Panc1 (cell line): ENCODE measurements around the gene PCF11. TPM values are rescaled to one million over a fixed set of nuclear protein-coding genes. Genes with fewer than 3 reads are reported as not detected.

Source experiments
- ATAC-seq: fragments of 200-7000 bp; cut with Tn5 transposase; 2 replicates; pipeline ENCODE4 v1.9.1; 2020; ENCODE audit warnings: mild to moderate bottlenecking, moderate library complexity
- BruUV-seq: library from RNA; stranded (reverse); fragments of 400-500 nt; replicated peaks from 2 replicates; lab custom pipeline; 2021; lab: Mats Ljungman, UMichigan
- CTCF ChIA-PET: fragments of 300-600 bp; sonication (Branson Sonifier 250); formaldehyde crosslinking; loops from one replicate; lab custom pipeline; 2022; ENCODE audit warnings: antibody characterized with exemption; lab: Charles Lee
- POLR2A ChIA-PET: fragments of 300-600 bp; sonication (Branson Sonifier 250); formaldehyde crosslinking; loops from one replicate; lab custom pipeline; 2022; ENCODE audit warnings: antibody characterized with exemption; lab: Charles Lee
- DNase-seq: peaks from one replicate; pipeline ENCODE4 v3.0.0-alpha.2; 2010; ENCODE audit warnings: low read depth, low spot score
- H3K27ac ChIP-seq: 2 replicates; pipeline ENCODE4 v1.5.1; 2011; ENCODE audit warnings: mild to moderate bottlenecking, low read length, inconsistent platforms
- H3K27me3 ChIP-seq: fragments of 200-500 bp; sonication (Bioruptor generic); 2 replicates; pipeline ENCODE4 v1.6.0; 2014; ENCODE audit warnings: low read length, inconsistent platforms; ENCODE audit not compliant: control insufficient read depth, insufficient read depth
- H3K36me3 ChIP-seq: fragments of 200-500 bp; sonication (Bioruptor generic); 2 replicates; pipeline ENCODE4 v1.5.1; 2014; ENCODE audit warnings: inconsistent platforms, mild to moderate bottlenecking, low read length, moderate library complexity; ENCODE audit not compliant: control insufficient read depth, insufficient read depth
- H3K4me1 ChIP-seq: 2 replicates; pipeline ENCODE4 v1.5.1; 2011; ENCODE audit warnings: inconsistent platforms, mild to moderate bottlenecking, low read length, moderate library complexity; ENCODE audit not compliant: control insufficient read depth, insufficient read depth
- H3K4me3 ChIP-seq, 2 experiments: 2 replicates each; pipeline ENCODE4 v1.5.1; 2011 to 2012; ENCODE audit warnings: low read depth in 2 of 2, low read length in 2 of 2, mild to moderate bottlenecking in 2 of 2, inconsistent platforms in 1 of 2, moderate library complexity in 1 of 2
- H3K9me3 ChIP-seq: fragments of 200-500 bp; sonication (Bioruptor generic); 2 replicates; pipeline ENCODE4 v1.5.1; 2014; ENCODE audit warnings: low read depth, mild to moderate bottlenecking, inconsistent platforms, low read length, moderate library complexity; ENCODE audit not compliant: control insufficient read depth, insufficient read depth
- CTCF ChIP-seq: fragments of 450-650 bp; IDR thresholded peaks from 2 replicates; pipeline ENCODE4 v1.5.1; 2017; ENCODE audit warnings: mild to moderate bottlenecking
- POLR2AphosphoS5 ChIP-seq: IDR thresholded peaks from 2 replicates; pipeline ENCODE4 v1.6.1; 2012; ENCODE audit warnings: mild to moderate bottlenecking, low read depth, low read length, moderate library complexity
- REST ChIP-seq, 2 experiments: IDR thresholded peaks; 2 replicates each; pipeline ENCODE4 v1.6.1; 2011 to 2012; ENCODE audit warnings: low read depth in 2 of 2, control low read depth in 1 of 2, low read length in 1 of 2, mild to moderate bottlenecking in 1 of 2, moderate library complexity in 1 of 2; ENCODE audit not compliant: insufficient read depth in 1 of 2
- SIN3A ChIP-seq: IDR thresholded peaks from 2 replicates; pipeline ENCODE4 v1.6.1; 2012; ENCODE audit warnings: low read depth, mild to moderate bottlenecking, low read length, moderate library complexity, borderline replicate concordance; ENCODE audit not compliant: insufficient read depth
- TCF7L2 ChIP-seq: IDR thresholded peaks from 2 replicates; pipeline ENCODE4 v1.6.1; 2011; ENCODE audit warnings: mild to moderate bottlenecking, low read depth, low read length, inconsistent platforms
- in situ Hi-C: cut with HindIII; loops from 2 replicates; pipeline ENCODE4 v1.10.0; 2016; ENCODE audit warnings: low sequenced_read_pairs, low pct_unique_long_range_greater_than_20kb
- intact Hi-C: fragments of 100-400 bp; cut with micrococcal nuclease; formaldehyde crosslinking; loops from one replicate; pipeline ENCODE4 v1.10.0; 2022; ENCODE audit not compliant: unreplicated experiment
- total RNA-seq: library from RNA; stranded (reverse); gene quantifications from one replicate; pipeline ENCODE4 v1.2.1, GENCODE V29; 2021; ENCODE audit not compliant: unreplicated experiment

PCF11 gene
- total RNA-seq, 1 experiment from 2014 or later: 56.6 TPM

- intact Hi-C loops: no loop called here
Observed at GRCh38 chr11:83170865-83171264, 13.9 kb downstream of the PCF11 start.

GRCh38 chr11:83172551-83172950 lies 15.6 kb downstream of the PCF11 start:
- DNase-seq: no peak
- H3K4me3 ChIP-seq: no peak overlapping the region
- intact Hi-C loops (no loop called here), in situ Hi-C loops (no loop called here)
- ChIA-PET CTCF (no interaction called here), POLR2A (interaction anchor here (0.6 kb wide), 1 partner anchor 9 kb away, joined by 3 read pairs; no protein-coding TSS in a partner anchor)
- ATAC-seq: no peak
- no TSS peak for BruUV-seq
- H3K27ac ChIP-seq: no peak overlapping the region
- H3K9me3 ChIP-seq: no peaks in the 10 kb centered on the region
- TF ChIP-seq TCF7L2: no peak
- no peak for TF ChIP-seq CTCF
- TF ChIP-seq REST (IDR thresholded peaks at IDR 0.05; ENCODE audit: insufficient read depth in 1 of 2, low read depth in 2 of 2, low read length in 1 of 2): no peak
- no peak for TF ChIP-seq SIN3A
- no peak for TF ChIP-seq POLR2AphosphoS5
- H3K36me3 ChIP-seq: peaks cover 53% of the 10 kb centered on the region
- no peaks in the 10 kb centered on the region for H3K27me3 ChIP-seq
- H3K4me1 ChIP-seq: peaks cover 11% of the 10 kb centered on the region; the same call in 1 of the 2 replicates

More at GRCh38 chr11:83170865-83171264, 13.9 kb downstream of the PCF11 start:
- Histone ChIP-seq H3K9me3 (no peaks in the 10 kb centered on the region), H3K27ac (no peak overlapping the region), H3K4me1 (peaks cover 11% of the 10 kb centered on the region; the same call in 1 of the 2 replicates), H3K27me3 (no peaks in the 10 kb centered on the region), H3K36me3 (peaks cover 61% of the 10 kb centered on the region), H3K4me3 (no peak overlapping the region)
- TF ChIP-seq CTCF (no peak), SIN3A (no peak)
- BruUV-seq: no TSS peak
- ChIA-PET POLR2A (no interaction called here), CTCF (no interaction called here)
- in situ Hi-C loops: no loop called here
- ATAC-seq (no peak), DNase-seq (no peak)
